HG03135 (cell line): ENCODE results near the gene PLPPR2.
"Not testable (repeated sequence)": the region's sequence is repeated elsewhere in the genome, so short reads cannot be mapped to it uniquely, and the experiment has no call there.

Experiments
- ATAC-seq: cut with Tn5 transposase; IDR thresholded peaks from one replicate; pipeline ENCODE4 v1.9.1; 2021; ENCODE audit warnings: mild to moderate bottlenecking, moderate library complexity; ENCODE audit not compliant: unreplicated experiment

Gene PLPPR2

DNA sequence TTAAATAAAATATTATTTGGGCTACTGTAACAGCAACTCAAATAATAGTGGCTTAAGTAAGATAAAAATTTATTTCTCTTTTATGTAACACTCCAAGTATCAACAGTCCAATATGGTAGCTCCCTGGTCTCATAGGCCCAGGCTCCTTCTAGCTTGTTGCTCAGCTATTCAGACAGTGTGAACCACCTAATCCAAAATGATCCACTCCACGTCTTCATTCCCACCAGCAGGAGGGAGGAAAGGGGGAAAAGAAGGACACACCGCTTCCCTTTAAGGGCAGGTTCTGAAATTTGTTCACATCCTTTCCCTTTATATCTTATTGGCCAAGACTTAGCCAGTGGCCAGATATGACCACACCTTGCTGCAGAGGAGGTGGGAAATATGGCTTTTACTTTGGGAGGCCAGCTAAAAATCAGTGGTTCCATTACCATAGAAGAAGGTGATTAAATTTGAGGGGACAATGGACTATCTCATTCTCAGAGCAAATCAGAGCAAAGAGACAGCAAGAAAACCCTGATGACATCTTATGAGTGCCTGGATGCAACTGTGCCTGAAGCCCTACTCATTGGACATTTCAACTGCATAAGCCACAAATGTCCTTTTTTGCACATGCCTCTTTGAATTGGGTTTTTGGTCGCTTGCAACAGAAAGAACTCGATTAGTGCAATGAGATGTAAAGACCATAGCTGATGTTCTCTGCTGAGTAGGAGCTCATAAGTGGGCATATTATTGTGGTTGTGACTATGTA is 35.9 kb downstream of the PLPPR2 start:
- no peak for ATAC-seq

GRCh38 chr19:11397089-11397610 is 41.9 kb downstream of the PLPPR2 start:
- no peak for ATAC-seq

DNA sequence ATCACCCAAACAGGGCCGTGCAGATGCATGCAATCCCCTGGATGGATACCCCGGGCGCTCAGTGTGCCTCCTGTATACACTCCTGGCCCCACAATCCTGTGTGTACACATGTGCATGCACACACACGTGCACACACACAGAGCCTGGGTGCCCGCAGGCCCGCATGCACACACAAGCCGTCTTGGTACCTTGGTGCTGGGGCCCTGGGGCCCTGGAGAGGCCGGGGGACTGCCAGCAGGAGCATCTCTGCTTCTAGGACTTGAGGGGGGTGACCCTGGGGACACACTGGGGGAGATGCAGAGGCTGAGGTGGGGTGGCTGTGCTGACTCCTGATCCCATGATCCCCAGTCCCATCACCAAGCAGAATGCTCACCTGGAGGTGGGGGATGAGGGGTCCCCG is 44.4 kb downstream of the PLPPR2 start:
- ATAC-seq, result no peak

DNA sequence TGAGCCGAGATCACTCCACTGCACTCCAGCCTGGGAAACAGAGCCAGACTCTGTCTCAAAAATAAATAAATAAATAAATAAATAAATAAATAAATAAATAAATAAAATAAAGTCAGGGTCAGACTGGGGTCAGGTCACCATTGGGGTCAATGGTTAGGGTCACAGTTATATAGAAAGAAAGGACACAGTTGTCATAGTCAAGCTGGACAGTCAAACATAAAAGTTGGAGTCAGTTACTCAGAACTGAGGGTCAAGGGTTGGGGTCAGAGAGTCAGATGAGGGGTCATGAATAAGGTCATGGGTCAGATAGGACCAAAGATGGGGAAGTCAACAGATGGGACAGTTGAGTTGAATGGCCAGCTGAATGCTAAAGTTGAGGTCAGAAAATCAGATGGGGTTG is 45.6 kb downstream of the PLPPR2 start:
- ATAC-seq, result no peak

DNA sequence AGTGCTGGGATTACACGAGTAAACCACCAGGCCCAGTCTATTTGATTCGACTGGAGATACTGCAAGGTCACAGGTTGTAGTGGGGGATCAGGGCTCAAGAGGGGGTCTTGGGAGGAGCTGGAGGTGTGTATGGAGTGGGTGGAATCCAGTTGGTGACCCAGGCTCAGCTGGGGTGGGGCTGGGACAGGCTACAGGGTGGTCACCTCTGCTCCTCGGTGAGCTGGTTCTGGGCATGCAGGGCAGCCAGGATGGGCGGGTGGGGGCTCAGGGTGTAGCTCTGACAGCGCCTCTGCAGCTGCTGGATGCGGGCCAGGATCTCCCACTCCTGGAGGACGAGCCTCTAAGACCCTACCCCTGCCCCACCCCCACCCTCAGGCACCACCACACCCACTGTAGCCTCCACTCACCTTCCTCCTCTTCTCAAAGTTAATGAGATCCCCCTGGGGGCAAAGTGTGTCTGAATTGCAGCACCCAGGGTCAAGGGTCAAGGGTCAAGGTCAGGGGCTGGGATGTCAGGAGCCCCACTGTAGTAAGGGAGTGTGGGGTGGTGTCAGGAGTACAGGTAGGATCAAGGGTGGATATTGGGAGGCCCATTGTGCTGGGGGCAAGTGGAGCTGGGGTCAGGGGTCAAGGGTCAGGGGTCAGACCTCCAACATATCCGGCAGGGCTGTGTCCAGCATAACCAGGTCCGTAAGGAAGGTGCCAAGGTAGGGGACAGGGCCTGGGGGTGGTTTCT is 46.7 kb downstream of the PLPPR2 start:
- ATAC-seq, result no peak

GRCh38 chr19:11404588-11405222 is 49.5 kb downstream of the PLPPR2 start:
- no peak for ATAC-seq

DNA sequence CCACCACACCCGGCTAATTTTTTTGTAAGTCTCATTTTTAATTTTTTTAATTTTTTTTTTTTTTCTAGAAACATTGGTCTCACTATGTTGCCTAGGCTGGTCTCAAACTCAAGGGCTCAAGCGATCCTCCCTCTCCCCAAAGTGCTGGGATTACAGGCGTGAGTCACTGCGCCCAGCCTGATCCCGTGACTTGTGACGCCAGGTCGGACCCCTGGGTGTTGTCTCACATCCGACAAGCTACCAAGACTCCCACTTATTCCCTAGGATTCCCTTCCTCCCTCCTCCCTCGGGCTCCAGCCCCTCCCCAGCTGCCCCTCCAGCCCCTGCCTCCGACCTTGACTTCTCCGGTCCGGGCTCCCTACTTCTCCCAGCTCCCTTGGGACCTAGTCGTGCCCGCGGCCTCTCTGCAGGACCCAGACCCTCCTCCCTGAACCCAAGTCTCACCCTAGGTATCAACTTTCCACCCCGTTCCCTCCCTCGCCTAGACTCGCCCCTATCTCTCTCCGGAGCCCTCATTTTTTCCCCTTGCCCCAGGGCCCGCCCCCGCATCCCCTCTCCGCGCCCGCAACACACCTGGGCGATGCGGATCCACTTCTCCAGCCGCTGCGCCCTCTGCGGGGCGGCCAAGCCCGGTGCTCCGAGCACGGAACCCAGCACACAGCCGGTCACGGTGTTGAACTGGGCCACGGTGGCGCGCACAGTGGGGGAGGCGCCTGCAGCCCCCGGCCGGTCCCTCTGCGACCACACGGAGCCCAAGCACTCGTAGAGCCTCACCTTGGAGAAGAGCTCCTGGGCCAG is 50.8 kb downstream of the PLPPR2 start:
- ATAC-seq, result no peak

- not testable (repeated sequence) for ATAC-seq
These were observed 51.5 kb downstream of the PLPPR2 start for GRCh38 chr19:11406703-11407236.

DNA sequence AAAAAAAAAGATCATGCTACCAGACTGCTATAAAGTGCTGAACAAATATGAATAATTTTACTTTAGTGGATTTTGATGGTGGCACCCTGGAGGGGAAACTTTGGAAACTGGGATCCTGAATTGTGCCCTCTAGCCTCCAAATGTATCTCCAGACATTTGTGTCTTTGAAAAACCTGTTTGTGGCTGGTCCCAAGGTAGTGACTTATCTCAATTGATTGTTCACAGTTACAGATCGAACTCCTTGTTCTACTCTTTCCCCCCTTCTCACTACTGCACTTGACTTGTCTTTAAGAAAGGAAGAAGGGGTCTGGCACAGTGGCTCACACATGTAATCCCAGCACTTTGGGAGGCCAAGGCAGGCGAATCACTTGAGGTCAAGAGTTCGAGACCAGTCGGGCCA is 53.4 kb downstream of the PLPPR2 start:
- no peak for ATAC-seq

DNA sequence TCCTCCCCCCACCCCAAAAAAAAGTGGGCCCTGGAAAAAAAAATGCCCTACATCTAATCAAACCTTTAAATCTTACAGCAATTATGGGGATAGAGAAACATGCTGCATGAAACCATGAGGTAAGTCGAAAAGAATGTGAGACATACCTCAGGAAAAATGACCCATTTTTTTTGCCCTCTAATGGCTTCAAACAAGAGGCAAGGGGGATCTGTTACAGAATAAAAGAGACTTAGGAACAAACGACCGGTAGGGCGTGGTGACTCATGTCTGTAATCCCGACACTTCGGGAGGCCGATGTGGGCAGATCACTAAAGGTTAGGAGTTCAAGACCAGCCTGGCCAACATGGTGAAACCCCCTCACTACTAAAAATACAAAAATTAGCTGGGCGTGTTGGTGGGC is 55.5 kb downstream of the PLPPR2 start:
- ATAC-seq, result no peak

GRCh38 chr19:11414544-11414943 is 59.3 kb downstream of the PLPPR2 start:
- no peak for ATAC-seq
